Activated CD4-positive, alpha-beta T cell treated with anti-CD3 and anti-CD28 coated beads, Interleukin-2, amount 50 U/mL, for 4 hours (primary cell): ENCODE measurements around the gene S100A14.
"Not testable (repeated sequence)": the region's sequence is repeated elsewhere in the genome, so short reads cannot be mapped to it uniquely, and the experiment has no call there.

Source experiments
- DNase-seq, 2 experiments: peaks; one replicate each; pipeline ENCODE4 v3.0.0-alpha.2; 2020

S100A14 gene

DNA sequence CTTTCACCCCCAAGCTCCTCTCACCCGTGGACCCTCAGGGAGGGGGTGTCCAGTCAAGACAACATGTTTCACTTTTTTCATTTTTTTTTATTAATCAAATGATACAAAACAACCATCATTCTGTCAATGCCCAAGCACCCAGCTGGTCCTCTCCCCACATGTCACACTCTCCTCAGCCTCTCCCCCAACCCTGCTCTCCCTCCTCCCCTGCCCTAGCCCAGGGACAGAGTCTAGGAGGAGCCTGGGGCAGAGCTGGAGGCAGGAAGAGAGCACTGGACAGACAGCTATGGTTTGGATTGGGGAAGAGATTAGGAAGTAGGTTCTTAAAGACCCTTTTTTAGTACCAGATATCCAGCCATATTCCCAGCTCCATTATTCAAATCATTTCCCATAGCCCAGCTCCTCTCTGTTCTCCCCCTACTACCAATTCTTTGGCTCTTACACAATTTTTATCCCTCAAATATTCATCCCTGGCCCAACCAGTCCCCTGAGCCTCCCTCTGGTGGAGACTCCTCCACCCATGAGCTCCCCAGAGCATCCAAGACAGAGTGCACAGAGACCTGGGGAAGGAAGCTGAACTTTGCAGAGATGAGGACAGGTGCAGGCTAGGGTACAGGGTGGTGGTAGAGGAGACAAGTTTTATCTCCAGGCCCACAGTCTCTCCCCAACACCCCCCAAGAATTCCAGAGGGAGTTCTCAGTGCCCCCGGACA lies 1.8 kb downstream of the S100A14 start:
- no peak for DNase-seq

DNA sequence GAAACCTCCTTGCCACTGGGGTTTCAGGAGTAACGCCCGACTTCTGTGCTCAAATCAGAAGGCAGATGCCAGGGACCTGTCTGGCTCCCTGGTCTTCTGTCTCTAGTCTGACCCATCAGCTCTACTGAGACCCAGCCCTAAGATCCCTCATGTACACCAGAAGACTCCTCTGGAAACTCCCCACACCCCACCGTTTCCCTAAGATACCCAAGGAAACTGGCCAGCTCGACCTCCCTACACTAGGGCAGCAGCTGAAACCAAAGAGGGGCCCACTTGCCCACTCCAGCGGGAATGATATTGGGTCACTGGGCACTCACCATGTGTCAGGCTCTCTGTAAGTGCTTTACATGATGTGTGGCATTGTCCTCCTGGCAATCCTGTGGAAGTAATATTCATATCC lies 2.7 kb downstream of the S100A14 start:
- DNase-seq = no peak

DNA sequence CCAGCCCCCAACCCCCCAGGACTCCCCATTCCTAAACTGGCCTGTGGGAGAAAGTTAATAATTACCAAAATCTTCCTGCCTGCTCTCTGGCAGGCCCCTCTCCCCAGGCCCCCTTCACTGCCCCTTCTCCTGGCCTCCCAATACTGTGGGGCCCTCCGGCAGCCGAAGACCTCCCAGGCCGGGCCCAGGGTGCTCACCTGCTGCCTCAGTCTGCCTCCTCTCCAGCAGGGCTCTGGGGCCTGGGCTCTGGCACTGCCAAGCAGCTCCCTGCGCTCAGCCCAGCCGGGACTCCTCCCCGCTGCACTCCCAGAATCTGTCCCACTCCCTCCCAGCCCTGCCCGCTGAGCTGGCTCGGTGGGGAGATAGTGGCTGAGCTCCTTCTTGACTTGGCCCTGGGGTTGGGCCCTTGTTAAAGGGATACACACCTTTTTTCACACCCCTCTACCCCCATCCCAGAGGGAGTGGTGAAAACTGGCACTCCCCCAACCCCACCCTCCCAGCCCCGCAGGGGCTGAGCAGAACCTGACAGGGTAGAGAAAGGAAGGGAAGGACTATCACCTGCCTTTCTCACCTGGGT lies 3.3 kb downstream of the S100A14 start, which contains the start of gene S100A16:
TSS of gene S100A16 (minus strand) at position 383 of the 577 bp plus-strand sequence. CDS start 4,986 bp downstream, outside the sequence.
- DNase-seq = no peak

DNA sequence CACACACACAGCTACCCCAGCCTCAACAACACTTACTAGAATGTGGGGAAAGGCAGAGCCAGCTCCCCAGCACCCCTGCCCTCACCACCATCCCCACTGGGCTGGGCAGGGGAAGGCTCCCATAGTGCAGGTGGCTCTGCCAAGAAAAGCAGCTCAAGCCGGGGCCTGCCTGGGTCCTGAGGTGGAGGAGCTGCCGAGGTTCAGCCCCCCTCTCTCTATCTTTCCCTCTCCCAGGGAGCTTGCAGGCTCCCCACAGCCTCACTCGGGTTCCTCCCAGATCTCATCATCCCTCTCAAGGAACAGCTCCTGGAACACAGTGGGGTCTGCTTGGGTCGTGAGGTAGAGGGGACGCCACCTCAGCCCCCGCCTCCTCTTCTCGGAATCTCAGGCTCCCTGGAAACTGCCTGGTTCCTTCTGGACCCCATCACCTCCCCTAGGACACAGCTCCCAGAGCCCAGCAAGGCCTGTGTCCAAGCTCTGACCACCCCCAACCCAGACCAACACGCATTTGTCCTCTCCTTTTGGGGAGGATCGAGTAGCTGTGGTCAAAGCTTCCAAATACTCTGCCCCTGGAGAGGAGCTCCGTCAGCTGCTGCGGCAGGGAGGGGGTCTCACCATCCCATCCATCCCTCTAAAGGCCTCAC lies 3.9 kb downstream of the S100A14 start:
- DNase-seq = no peak

DNA sequence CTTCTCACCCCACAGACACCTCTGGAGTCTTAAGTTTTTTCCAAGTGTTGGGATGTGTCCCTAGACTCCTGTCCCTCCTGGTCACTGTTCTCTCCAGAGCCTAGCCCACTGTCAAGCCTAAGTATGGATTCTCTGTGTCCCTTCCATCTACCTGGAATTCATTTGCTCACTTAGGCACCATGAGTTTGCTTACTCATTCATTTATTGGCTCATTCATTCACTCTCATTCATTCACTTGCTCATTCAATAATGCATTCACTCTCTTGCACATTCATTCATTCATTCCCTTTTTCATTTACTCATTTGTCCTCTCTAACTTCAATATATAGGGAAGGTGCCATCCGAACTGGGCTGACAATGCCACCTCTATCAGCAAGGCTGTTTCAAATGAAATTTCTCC lies 4.8 kb downstream of the S100A14 start:
- no peak for DNase-seq

DNA sequence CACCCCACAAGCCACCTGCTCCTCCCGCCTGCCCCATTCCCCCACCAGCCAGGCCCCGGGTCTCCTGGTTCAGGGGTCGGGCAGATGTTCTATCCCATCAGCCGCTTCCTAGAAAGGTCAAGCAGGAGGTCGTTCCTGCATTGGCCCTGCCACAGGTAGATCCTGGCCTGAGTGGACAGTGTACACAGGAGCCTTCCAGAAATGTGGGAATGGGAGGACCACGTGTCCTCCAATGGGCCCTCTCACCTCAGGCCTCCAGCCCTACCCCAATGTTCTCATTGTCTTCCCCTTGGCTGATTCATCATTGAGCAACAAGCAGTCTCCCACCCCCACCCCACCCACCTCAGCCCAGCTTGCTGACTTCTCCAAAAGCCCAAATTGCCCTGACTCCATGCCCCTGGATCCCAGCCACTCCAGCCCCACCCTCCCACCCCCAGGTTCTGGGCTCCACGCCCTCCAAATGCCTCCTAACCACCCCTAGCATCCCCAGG lies 5.3 kb downstream of the S100A14 start:
- DNase-seq = no peak

DNA sequence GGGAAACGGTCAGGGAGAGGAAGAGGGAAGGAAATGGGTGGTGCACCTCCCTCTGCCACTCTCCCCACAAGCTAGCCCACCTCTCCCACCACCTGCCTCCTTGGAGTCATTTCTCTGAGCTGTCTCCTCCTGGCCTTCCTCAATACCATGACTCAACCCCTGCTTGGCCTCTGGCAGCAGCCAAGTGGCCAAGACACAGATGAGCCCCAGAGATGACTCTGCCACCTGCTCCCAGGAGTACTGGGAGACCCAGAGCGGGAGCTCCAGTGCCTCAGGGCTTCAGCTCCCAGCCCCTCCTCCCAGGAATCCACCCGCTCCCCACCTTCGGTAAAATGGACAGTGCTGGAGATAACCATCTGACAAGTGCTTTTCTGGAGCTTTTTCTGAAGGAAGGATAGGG lies 5.8 kb downstream of the S100A14 start:
- DNase-seq = no peak

DNA sequence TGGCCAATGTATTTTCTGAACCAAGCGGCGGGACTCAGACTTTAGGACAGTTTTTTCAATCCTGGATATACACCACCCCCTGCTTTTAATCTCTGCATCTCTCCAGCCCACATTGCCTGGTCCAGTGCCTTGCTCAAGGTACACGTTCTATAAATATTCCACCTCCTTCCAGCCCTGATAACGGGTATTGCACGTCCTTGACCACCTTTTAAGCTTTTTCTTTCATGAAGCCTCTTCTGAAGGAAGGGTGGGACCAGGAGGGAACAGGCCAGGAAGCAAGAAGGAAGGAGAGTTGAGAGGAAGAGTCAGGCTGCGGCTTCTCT lies 6.6 kb downstream of the S100A14 start:
- DNase-seq = no peak

DNA sequence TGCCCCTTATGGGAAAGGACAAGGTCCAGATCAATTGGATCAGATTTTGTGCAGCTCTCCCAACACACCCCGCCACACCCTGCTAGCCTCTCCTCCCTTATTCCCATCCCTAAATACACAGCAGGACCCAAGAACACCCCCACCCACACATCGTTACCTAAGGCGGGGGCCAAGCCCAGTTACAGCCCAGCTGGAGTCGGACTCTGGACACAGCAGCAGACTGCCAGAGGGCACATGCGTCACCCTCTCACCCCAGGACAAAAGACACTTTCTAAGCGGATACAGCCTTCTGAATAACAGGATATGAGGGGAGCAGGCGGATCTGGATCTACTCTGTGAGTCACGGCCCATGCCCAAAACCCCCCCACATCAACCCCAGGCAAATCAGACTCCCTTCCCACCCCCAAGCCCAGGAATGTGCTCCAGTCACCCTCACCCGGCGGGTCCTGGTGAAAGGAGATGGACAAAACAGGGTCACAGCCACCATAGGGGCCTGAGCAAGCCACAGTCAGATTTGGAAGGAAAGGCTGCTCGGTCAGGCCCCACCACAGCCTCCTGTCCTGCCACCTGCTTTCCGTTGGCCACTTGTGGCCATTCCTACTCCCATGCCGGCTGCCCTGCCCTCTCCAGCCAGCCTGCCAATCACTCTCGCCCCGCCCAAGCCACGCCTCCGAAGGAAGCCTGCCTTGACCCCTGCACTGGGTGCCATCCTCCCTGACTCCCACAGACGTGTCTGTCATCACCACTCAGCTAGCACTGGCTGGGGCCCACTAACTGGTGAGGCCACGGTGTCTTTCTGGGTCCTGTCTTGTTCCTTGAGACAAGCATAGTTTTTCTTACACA lies 7.2 kb downstream of the S100A14 start:
- DNase-seq = no peak

DNA sequence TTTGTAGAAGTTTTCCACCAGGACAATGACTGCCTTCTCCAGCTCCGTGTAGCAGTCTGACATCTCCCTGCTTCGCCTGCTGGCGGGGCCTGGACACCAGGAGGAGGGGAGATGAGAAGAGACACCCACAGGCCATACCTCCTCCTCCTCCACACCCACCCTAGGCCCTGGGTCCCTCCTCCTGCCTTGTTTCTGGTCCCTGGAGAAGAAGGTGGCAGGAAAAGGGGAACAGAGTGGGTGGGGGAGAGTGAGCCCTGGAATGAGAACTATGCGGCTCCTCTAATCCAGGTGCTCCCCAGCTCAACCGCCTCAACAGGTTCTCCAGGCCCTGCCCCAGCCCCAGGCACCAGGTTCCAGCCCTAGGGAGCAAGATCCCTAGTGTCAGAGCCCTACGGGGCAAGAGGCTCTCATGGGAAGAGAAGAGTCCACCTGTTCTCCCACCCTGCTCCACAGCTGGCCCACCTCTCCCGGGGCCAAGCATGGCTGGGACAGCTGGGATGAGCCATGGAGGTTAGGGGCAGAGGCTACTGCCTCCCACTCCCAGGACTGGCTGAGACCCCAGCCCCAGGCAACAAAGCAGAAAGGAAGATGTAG lies 7.9 kb downstream of the S100A14 start:
- DNase-seq = no peak

DNA sequence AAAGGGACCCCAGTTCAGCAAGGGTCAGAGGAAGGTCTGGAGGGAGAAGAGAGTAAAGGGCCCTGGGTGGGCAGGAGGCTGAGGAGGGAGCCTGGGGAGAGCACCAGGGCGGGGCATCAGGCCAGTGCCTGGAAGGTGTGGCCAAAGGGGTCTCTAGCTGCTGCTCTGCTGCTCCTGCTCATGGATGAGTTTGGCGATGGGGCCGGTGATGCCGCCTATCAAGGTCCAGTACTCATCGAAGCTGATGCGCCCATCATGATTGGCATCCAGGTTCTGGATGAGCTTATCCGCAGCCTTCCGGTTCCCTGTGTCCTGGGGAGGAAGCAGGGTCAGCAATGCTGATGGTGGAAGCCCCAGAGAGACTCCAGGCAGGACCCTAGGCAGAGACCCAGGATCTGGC lies 8.7 kb downstream of the S100A14 start:
- DNase-seq = no peak

DNA sequence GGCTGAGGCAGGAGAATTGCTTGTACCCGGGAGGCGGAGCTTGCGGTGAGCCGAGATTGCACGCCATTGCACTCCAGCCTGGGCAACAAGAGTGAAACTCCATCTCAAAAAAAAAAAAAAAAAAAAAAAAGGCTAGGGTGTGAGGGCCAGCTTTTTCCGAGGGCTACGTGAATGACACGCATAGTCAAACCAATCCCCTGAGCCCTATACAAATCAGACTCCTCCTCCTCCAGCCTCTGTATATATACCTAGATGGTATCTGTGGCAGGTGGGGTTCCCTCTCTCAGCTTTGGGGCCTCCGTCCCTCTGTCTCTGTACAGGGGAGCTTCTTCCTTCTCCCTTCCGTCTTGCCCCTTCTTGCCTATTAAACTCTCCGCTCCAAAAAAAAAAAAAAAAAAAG lies 9.9 kb downstream of the S100A14 start:
- no peak for DNase-seq

DNA sequence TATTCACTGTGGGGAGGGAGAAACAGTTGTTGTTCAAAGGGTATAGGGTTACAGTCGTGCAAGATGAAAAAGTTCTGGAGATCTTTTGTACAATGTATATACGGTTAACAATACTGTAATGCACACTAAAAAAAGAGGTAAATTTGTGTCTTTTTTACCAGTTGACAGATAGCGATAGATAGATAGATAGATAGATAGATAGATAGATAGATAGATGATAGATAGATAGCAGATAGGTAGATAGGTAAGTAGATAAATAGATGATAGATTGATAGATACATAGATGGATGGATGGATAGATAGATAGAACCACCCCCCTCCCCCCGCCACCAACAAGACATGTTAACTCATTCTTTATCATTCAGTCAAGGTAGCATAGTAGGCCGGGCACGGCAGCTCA lies 13.4 kb downstream of the S100A14 start:
- DNase-seq = no peak

DNA sequence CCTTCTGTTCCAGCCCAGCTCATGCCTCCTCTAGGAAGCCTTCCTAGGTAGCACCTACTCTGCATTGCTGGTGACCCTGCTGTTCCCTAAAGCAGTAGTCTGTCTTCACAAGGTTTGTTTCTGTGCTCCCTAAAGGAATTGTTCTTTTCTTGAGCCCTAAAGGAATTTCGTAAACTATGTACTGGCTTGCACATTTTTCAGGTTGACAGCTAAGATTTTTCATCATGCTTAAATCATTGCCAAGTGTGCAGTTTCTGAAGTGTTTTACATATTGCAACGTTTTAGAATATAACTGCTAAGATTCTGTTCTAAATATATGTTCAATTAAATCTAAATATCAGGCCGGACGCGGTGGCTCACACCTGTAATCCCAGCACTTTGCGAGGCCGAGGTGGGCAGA lies 16.3 kb downstream of the S100A14 start:
- no peak for DNase-seq

DNA sequence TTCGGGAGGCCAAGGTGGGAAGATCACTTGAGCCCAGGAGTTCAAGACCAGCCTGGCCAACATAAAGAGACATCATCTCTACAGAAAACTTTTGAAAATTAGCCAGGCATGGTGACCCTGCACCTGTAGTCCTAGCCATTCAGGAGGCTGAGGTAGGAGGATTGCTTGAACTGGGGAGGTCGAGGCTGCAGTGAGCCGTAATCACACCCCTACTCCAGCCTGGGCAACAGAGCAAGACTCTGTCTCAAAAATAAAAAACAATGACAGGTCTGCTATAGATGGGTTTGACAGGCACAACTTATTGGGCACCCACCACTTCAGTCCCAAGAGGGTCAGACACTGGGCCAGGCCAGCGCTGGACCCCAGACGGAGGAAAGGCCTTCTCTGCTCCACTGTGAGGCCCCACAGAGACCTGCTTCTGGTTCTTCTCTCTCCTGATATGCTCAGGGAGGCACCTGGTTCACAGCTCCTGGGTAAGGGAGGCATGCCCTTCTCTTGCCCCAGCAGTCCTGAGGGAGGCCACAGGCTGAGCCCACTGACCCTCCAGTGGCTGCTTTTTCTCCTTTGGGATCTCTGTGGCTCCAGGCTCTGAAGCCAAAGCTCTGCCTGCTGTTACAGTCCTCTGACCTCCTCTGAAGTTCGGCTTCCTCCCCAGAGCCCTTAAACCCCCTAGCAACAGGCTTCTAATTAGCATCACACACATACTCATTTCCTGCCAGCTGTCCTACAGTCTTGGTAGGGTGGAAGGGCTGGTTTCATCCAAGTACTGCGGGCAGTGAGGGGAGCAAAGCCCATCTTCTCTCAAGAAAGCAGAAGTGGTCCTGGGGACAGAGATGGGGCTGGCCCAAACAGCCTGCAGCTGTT lies 17.6 kb downstream of the S100A14 start:
- no peak for DNase-seq

DNA sequence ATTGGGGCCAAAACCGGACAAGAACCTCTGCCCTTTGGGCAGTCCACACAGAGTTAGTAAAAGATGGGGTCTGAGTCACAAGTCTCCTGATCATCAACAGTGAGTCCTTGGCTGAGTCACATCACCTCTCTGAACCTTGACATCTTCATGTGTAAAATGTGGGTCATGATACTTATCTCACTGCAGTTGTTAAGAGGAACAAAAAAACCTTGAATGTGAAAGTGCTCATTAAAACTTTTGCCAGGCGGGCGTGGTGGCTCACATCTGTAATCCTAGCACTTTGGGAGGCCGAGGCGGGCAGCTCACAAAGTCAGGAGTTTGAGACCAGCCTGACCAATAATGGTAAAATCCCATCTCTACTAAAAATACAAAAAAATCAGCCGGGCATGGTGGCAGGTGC lies 18.9 kb downstream of the S100A14 start:
- no peak for DNase-seq

DNA sequence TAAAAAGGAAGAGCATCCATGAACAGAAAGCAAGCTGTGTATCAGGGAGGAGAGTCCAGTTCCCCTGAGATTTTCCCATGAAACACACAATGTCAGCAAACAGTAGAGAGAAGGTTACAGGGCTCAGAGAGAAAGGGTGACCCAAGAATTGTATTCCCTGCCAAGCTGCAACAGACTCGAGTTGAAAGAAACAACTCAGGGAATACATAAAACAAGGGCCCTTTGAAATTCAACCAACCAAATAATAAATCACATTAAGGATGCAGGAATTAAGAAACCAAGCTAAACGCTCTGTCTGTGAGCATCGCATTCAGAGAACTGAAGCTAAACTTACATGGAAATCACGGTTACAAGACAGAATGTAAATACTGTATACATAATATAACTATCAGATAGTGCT lies 23.4 kb downstream of the S100A14 start:
- DNase-seq = no peak

DNA sequence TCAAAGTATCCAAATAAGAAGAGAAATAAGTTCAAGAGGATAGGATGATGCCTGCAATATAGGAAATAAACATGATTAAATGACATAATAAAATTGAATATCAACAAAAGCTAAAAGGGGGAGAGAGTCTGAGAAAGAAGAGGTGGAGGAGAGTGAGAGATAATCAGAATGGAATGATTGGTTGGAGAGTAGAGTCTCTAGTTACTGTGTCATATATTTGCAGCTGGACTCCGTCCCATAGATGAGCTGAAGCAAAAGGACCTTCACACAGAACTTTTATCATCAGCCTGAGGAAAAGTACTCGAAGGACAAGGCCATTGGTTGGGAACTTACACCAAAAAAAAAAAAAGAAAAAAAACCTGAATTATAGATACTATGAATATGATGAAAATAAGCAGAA lies 27.6 kb downstream of the S100A14 start:
- no peak for DNase-seq

DNA sequence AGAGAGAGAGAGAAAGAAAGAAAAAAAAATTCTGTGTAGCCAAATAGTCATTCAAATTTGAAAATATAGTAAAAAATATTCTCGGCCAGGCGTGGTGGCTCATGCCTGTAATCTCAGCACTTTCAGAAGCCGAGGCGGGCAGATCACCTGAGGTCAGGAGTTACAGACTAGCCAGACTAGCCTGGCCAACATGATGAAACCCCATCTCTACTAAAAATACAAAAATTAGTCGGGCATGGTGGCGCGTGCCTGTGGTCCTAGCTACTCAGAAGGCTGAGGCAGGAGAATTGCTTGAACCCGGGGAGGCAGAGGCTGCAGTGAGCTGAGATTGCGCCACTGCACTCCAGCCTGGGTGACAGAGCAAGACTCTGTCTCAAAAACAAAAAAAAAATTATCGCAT lies 28.1 kb downstream of the S100A14 start:
- DNase-seq = not testable (repeated sequence)

DNA sequence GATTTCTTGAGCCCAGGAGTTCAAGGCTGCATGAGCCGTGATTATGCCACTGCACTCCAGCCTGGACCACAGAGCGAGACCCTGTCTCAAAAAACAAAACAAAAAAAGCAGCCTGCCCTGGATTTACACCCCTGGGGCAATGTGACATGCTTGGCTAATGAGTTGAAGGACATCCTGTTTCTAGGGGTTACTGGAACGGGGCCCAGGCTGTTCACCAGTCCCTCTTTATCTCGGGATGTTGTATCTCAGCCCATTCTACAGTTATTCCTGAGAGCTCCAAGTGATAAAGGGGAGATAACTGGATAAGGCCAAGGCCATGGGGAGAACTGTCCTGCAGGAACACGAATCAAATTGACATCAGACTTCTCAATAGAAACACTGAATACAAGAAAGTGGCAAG lies 28.8 kb downstream of the S100A14 start:
- DNase-seq = no peak

DNA sequence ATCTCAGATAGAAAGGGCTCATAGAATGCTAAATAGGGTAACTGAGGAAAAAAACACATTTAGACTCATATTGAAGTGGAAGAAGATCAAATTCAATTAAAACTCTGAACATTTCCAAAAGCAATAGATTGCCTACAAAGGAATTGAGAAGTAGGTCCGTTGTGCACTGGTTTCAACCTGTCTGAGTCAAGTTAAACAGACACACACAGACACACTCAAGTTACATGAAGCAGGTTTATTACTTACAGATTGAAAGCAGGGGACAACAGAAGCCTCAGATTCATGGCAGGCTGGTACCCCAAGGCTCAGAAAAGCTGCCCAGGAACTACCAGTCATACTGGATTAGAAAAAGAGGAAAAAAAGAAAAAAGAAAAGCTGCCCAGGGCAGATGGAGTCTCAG lies 29.8 kb downstream of the S100A14 start:
- no peak for DNase-seq

DNA sequence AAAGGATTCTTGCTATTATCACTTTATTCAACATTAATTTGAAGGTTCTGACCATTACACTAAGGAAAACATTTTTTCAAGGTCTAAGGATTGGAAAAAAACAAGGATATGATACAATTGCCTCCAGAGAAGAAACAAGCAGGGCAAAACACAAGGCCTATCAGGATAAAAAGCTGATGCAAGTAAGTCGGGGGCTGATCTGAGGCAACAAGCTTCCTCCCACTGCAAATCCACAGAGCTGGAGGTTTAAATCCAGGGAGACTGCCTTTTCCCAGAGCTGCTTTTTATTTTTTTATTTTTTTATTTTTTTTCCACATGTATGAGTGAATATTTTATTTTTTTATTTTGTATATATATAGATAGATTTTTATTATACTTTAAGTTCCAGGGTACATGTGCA lies 31.1 kb downstream of the S100A14 start:
- no peak for DNase-seq
